GM04503 (cell line): ENCODE results near the gene TMC4.
"Not testable (repeated sequence)": the region's sequence is repeated elsewhere in the genome, so short reads cannot be mapped to it uniquely, and the experiment has no call there.

ENCODE experiments used
- DNase-seq: peaks from one replicate; pipeline ENCODE4 v3.0.0-alpha.2; 2012; ENCODE audit warnings: low read depth

TMC4 gene

GRCh38 chr19:54203151-54203611 is 30.2 kb upstream of the TMC4 start:
- DNase-seq, result no peak

- DNase-seq, result no peak
Observed at GRCh38 chr19:54201980-54202379, 29.0 kb upstream of the TMC4 start.

GRCh38 chr19:54201172-54201701 is 28.3 kb upstream of the TMC4 start:
- DNase-seq, result no peak

- no peak for DNase-seq
Observed at GRCh38 chr19:54199401-54199800, 26.4 kb upstream of the TMC4 start.

- DNase-seq, result no peak
Observed at GRCh38 chr19:54197121-54197520, 24.2 kb upstream of the TMC4 start.

- DNase-seq, result no peak
Observed at GRCh38 chr19:54196536-54196935, 23.6 kb upstream of the TMC4 start.

GRCh38 chr19:54194463-54194862 is 21.5 kb upstream of the TMC4 start:
- not testable (repeated sequence) for DNase-seq

- no peak for DNase-seq
Observed at GRCh38 chr19:54193011-54193410, 20.1 kb upstream of the TMC4 start.

- DNase-seq, result no peak
Observed at GRCh38 chr19:54191811-54192453, 19.0 kb upstream of the TMC4 start.

GRCh38 chr19:54191011-54191810 is 18.3 kb upstream of the TMC4 start, which contains the start of gene TSEN34:
Gene TSEN34 (plus strand): TSS chr19:54191308. CDS start chr19:54191365, 57 bp downstream.
- no peak for DNase-seq

- DNase-seq, result peak; percentile 96
Observed at GRCh38 chr19:54190503-54191010, 17.6 kb upstream of the TMC4 start.

GRCh38 chr19:54189735-54190502 is 17.0 kb upstream of the TMC4 start:
- peak; percentile 98 for DNase-seq

GRCh38 chr19:54189145-54189734 is 16.3 kb upstream of the TMC4 start, which contains the start of gene MBOAT7:
Gene MBOAT7 (minus strand): TSS chr19:54189580. CDS start chr19:54188508, 1,072 bp downstream.
- DNase-seq, result no peak

GRCh38 chr19:54188215-54188871 is 15.4 kb upstream of the TMC4 start:
- no peak for DNase-seq

- DNase-seq, result no peak
Observed at GRCh38 chr19:54186934-54187381, 14.0 kb upstream of the TMC4 start.

- no peak for DNase-seq
Observed at GRCh38 chr19:54186351-54186750, 13.4 kb upstream of the TMC4 start.

GRCh38 chr19:54183431-54183830 is 10.5 kb upstream of the TMC4 start:
- DNase-seq, result no peak

GRCh38 chr19:54181894-54182293 is 8.9 kb upstream of the TMC4 start:
- not testable (repeated sequence) for DNase-seq

GRCh38 chr19:54180691-54181091 is 7.7 kb upstream of the TMC4 start:
- no peak for DNase-seq

GRCh38 chr19:54179921-54180461 is 7.0 kb upstream of the TMC4 start:
- no peak for DNase-seq
